Hepatocyte (in vitro differentiated cells): ENCODE measurements around the gene PYGM. TPM values are rescaled to one million over a fixed set of nuclear protein-coding genes. Genes with fewer than 3 reads are reported as not detected.

Experiments
- DNase-seq: peaks from one replicate; pipeline ENCODE4 v3.0.0-alpha.2; 2016; ENCODE audit warnings: low spot score
- H2AFZ ChIP-seq: fragments of 200-600 bp; sonication (generic); 2 replicates; pipeline ENCODE4 v1.6.0; 2016; ENCODE audit warnings: antibody characterized with exemption, mild to moderate bottlenecking
- H3K27ac ChIP-seq: fragments of 200-600 bp; sonication (generic); 2 replicates; pipeline ENCODE4 v1.5.1; 2016; ENCODE audit warnings: mild to moderate bottlenecking
- H3K27me3 ChIP-seq: fragments of 200-600 bp; sonication (generic); 2 replicates; pipeline ENCODE4 v1.6.1; 2016
- H3K36me3 ChIP-seq: fragments of 200-600 bp; sonication (generic); replicated peaks from 2 replicates; pipeline ENCODE4 v1.5.1; 2016; ENCODE audit warnings: low read depth; ENCODE audit not compliant: insufficient read depth
- H3K4me1 ChIP-seq: fragments of 200-600 bp; sonication (generic); 2 replicates; pipeline ENCODE4 v1.5.1; 2016; ENCODE audit warnings: mild to moderate bottlenecking, moderate library complexity; ENCODE audit not compliant: insufficient read depth
- H3K4me2 ChIP-seq: fragments of 200-600 bp; sonication (generic); 2 replicates; pipeline ENCODE4 v1.6.0; 2016
- H3K4me3 ChIP-seq: fragments of 200-600 bp; sonication (generic); 2 replicates; pipeline ENCODE4 v1.5.1; 2016; ENCODE audit warnings: mild to moderate bottlenecking
- H3K79me2 ChIP-seq: fragments of 200-600 bp; sonication (generic); 2 replicates; pipeline ENCODE4 v1.6.0; 2017; ENCODE audit warnings: mild to moderate bottlenecking
- H3K9me2 ChIP-seq: fragments of 200-600 bp; sonication (generic); replicated peaks from 2 replicates; pipeline ENCODE4 v1.6.0; 2017; ENCODE audit warnings: mild to moderate bottlenecking; ENCODE audit not compliant: insufficient read depth
- H3K9me3 ChIP-seq: fragments of 200-600 bp; sonication (generic); 2 replicates; pipeline ENCODE4 v1.5.1; 2016; ENCODE audit warnings: low read depth, mild to moderate bottlenecking
- H4K20me1 ChIP-seq: fragments of 200-600 bp; sonication (generic); 2 replicates; pipeline ENCODE4 v1.6.0; 2016; ENCODE audit warnings: mild to moderate bottlenecking; ENCODE audit not compliant: insufficient read depth, poor library complexity, severe bottlenecking
- CTCF ChIP-seq: fragments of 200-600 bp; sonication (generic); IDR thresholded peaks from 2 replicates; pipeline ENCODE4 v1.5.1; 2016; ENCODE audit warnings: antibody characterized with exemption, mild to moderate bottlenecking; ENCODE audit not compliant: poor library complexity
- EZH2 ChIP-seq: fragments of 200-600 bp; sonication (generic); IDR thresholded peaks from 2 replicates; pipeline ENCODE4 v1.6.1; 2016; ENCODE audit warnings: antibody characterized with exemption, mild to moderate bottlenecking, borderline replicate concordance
- EZH2phosphoT487 ChIP-seq: fragments of 200-600 bp; sonication (generic); IDR thresholded peaks from one replicate; pipeline ENCODE4 v1.6.1; 2018; ENCODE audit warnings: antibody characterized with exemption, mild to moderate bottlenecking, low read depth, moderate library complexity; ENCODE audit not compliant: unreplicated experiment, severe bottlenecking
- WGBS: methylation state at CpG from one replicate; pipeline ENCODE4 v1.1.6; 2016; ENCODE audit warnings: low lambda C conversion rate; ENCODE audit errors: missing lambda C conversion rate; 5-methylcytosine and 5-hydroxymethylcytosine counted together
- polyA plus RNA-seq: library from polyadenylated mRNA; unstranded; fragments of >200 nt; fragmentation: Nextera tagmentation; extraction: Ambion mirVana; gene quantifications from 2 replicates; pipeline ENCODE4 v1.2.1, GENCODE V29; 2016
- total RNA-seq: library from RNA; depleted of rRNA; stranded (reverse); fragments of >200 nt; gene quantifications from 2 replicates; pipeline ENCODE4 v1.2.3, GENCODE V29; 2014

The PYGM gene
- total and polyA plus RNA-seq, 2 experiments from 2014 or later = 1.9 to 4.0 TPM

DNA sequence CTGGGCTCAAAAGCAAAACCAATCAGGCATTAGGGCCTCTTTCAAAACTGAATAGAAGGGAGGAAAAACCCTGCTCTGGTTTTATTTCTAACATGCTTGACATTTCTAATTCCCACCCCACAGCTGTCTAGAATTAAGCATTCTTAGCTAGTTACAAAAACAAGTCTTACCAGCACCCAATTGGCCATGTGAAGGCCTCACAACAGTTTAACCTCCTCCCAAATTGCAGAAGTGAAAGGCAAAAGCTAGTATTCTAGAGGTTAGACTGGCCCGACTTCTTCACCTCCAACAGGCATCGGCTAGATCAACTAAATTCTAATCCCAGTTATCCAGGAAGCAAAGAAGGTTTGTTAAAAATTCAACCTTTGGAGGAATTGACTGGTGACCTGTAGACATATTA, 12.1 kb upstream of the PYGM start:
- Histone ChIP-seq H3K79me2 (peaks cover 95% of the 10 kb centered on the region), H3K4me2 (no peak overlapping the region), H3K4me1 (peaks cover 8% of the 10 kb centered on the region), H3K36me3 (no peaks in the 10 kb centered on the region), H3K27ac (no peak overlapping the region), H4K20me1 (peaks cover 99% of the 10 kb centered on the region), H3K9me3 (no peaks in the 10 kb centered on the region), H3K9me2 (no peaks in the 10 kb centered on the region), H3K4me3 (no peak overlapping the region), H3K27me3 (no peaks in the 10 kb centered on the region), H2AFZ (no peak overlapping the region)
- DNase-seq = no peak
- 95% methylated on average over 2 of the region's 2 CpGs for WGBS
- TF ChIP-seq EZH2 (no peak), EZH2phosphoT487 (no peak)

DNA sequence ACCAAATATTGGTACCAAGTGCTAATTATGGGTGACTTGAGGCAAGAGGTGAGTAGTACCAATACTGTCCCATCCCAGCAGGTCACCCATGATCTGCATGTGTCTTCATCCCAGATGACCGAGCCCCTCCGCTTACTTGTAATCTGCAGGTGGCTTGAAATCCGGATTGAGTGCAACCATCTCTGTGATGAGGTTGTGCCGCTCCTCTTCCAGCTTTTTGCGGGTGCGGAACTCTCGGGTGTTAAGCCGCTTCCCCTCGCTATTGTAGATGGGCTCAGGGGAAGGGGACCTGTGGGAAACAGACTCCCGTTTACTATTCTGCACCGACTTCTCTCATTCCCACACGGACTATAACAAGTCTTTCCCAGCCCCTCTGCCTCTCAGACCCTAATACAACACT, 10.3 kb upstream of the PYGM start:
- TF ChIP-seq EZH2 (no peak), EZH2phosphoT487 (no peak), CTCF (no peak)
- Histone ChIP-seq H3K9me2 (no peaks in the 10 kb centered on the region), H3K27me3 (no peaks in the 10 kb centered on the region), H3K36me3 (peaks cover 4% of the 10 kb centered on the region), H3K27ac (no peak overlapping the region), H3K4me2 (no peak overlapping the region), H3K4me1 (no peaks in the 10 kb centered on the region), H3K9me3 (no peaks in the 10 kb centered on the region), H2AFZ (no peak overlapping the region), H3K79me2 (peaks cover 78% of the 10 kb centered on the region), H4K20me1 (peaks cover 96% of the 10 kb centered on the region), H3K4me3 (no peak overlapping the region)
- no peak for DNase-seq
- 96% methylated on average over 12 of the region's 12 CpGs for WGBS

DNA sequence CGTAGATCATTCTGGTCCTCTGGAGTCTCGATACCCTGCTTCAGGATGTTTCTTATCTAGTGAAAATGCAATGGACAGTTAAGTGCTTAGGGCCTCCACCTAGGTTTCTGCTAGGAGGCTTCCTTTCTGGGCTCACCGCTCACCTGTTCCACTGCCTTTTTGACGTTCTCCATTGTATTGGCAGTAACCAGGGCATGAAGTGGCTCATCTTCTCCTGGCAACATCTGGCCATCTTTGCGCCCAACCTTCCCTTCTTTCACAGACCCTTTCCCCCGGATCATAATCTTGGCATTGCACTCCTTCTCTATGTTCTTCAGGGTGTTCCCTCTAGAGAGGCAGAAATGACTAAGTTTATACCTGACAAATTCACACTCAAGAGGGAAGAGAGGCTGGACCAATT, 9.5 kb upstream of the PYGM start:
- Histone ChIP-seq H3K79me2 (peaks cover 70% of the 10 kb centered on the region), H2AFZ (no peak overlapping the region), H3K27me3 (no peaks in the 10 kb centered on the region), H3K9me3 (no peaks in the 10 kb centered on the region), H3K9me2 (no peaks in the 10 kb centered on the region), H3K4me1 (no peaks in the 10 kb centered on the region), H3K36me3 (peaks cover 6% of the 10 kb centered on the region), H4K20me1 (peaks cover 96% of the 10 kb centered on the region), H3K4me2 (no peak overlapping the region), H3K4me3 (no peak overlapping the region), H3K27ac (no peak overlapping the region)
- no peak for DNase-seq
- TF ChIP-seq EZH2 (no peak), CTCF (no peak), EZH2phosphoT487 (no peak)
- 96% methylated on average over 6 of the region's 6 CpGs for WGBS

GRCh38 chr11:64768300-64768694, 8.5 kb upstream of the PYGM start:
- Histone ChIP-seq H3K79me2 (peaks cover 60% of the 10 kb centered on the region), H3K9me3 (no peaks in the 10 kb centered on the region), H3K4me3 (no peak overlapping the region), H3K27me3 (no peaks in the 10 kb centered on the region), H4K20me1 (peaks cover 96% of the 10 kb centered on the region), H3K4me1 (no peaks in the 10 kb centered on the region), H2AFZ (no peak overlapping the region), H3K27ac (no peak overlapping the region), H3K36me3 (peaks cover 6% of the 10 kb centered on the region), H3K9me2 (no peaks in the 10 kb centered on the region), H3K4me2 (no peak overlapping the region)
- WGBS = 99% methylated on average over 6 of the region's 6 CpGs
- TF ChIP-seq EZH2phosphoT487 (no peak), CTCF (no peak), EZH2 (no peak)
- DNase-seq = no peak
